Suprapubic skin (tissue), 4 donors: ENCODE results near the gene KLHL30.

Experiments
- EP300 ChIP-seq: sonication (generic); formaldehyde crosslinking; IDR thresholded peaks from one replicate; pipeline ENCODE4 v1.6.1; 2017; ENCODE audit warnings: antibody characterized with exemption
- POLR2A ChIP-seq, 2 donors: fragments of 450-650 bp; IDR thresholded peaks; one replicate each; pipeline ENCODE4 v1.6.1; 2017; ENCODE audit warnings: antibody characterized with exemption in 2 of 2, mild to moderate bottlenecking in 2 of 2, moderate library complexity in 2 of 2
- POLR2AphosphoS5 ChIP-seq, 3 donors: sonication (generic); formaldehyde crosslinking; IDR thresholded peaks; one replicate each; pipeline ENCODE4 v1.6.1; 2017; ENCODE audit warnings: antibody characterized with exemption in 3 of 3
- TF ChIP-seq, protein P1 (sequence below), 2 donors: fragments of 200-600 bp in 1 of 2; fragments of 450-650 bp in 1 of 2; sonication (generic) in 1 of 2; IDR thresholded peaks; one replicate each; pipeline ENCODE4 v1.5.1; 2016 to 2019; ENCODE audit warnings: antibody characterized with exemption in 2 of 2, mild to moderate bottlenecking in 1 of 2, moderate library complexity in 1 of 2

DNA sequence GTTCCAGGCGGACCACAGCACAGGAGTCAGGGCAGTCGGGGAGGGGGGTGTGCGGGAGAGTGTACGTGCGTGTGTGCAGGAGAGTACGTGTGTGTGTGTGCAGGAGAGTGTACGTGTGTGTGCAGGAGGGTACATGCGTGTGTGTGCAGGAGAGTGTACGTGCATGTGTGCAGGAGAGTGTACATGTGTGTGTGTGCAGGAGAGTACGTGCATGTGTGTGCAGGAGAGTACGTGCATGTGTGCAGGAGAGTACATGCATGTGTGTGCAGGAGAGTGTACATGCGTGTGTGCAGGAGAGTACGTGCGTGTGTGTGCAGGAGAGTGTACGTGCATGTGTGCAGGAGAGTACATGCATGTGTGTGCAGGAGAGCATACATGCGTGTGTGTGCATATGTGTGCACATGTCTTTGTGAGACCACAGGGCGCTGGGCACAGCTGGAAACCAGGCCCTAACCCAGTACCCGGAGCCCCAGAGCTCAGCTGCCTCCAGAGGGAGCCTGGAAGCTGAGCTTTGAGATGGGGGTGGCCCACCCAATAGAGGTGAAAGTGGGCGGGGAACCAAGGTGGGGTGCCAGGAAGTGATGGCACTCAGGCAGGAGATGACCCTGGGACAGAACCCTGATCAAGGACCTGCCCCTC lies 13.9 kb upstream of the KLHL30 start:
- TF ChIP-seq POLR2A (IDR thresholded peaks at IDR 0.05) = no peak
- TF ChIP-seq, protein P1, sequence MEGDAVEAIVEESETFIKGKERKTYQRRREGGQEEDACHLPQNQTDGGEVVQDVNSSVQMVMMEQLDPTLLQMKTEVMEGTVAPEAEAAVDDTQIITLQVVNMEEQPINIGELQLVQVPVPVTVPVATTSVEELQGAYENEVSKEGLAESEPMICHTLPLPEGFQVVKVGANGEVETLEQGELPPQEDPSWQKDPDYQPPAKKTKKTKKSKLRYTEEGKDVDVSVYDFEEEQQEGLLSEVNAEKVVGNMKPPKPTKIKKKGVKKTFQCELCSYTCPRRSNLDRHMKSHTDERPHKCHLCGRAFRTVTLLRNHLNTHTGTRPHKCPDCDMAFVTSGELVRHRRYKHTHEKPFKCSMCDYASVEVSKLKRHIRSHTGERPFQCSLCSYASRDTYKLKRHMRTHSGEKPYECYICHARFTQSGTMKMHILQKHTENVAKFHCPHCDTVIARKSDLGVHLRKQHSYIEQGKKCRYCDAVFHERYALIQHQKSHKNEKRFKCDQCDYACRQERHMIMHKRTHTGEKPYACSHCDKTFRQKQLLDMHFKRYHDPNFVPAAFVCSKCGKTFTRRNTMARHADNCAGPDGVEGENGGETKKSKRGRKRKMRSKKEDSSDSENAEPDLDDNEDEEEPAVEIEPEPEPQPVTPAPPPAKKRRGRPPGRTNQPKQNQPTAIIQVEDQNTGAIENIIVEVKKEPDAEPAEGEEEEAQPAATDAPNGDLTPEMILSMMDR (IDR thresholded peaks at IDR 0.05) = no peak
- no peak for TF ChIP-seq EP300
- no peak for TF ChIP-seq POLR2AphosphoS5 (IDR thresholded peaks at IDR 0.05)
